AG09319 (cell line): ENCODE measurements around the gene TMCO1.
"Not testable (repeated sequence)": the region's sequence is repeated elsewhere in the genome, so short reads cannot be mapped to it uniquely, and the experiment has no call there.

Experiments used
- DNase-seq: peaks from one replicate; pipeline ENCODE4 v3.0.0-alpha.2; 2010; ENCODE audit warnings: low read depth; ENCODE audit errors: extremely low read depth
- TF ChIP-seq, protein P1 (sequence below): IDR thresholded peaks from 2 replicates; pipeline ENCODE4 v1.5.1; 2011; ENCODE audit warnings: low read depth, mild to moderate bottlenecking, inconsistent platforms, low read length, moderate library complexity

Gene TMCO1

DNA sequence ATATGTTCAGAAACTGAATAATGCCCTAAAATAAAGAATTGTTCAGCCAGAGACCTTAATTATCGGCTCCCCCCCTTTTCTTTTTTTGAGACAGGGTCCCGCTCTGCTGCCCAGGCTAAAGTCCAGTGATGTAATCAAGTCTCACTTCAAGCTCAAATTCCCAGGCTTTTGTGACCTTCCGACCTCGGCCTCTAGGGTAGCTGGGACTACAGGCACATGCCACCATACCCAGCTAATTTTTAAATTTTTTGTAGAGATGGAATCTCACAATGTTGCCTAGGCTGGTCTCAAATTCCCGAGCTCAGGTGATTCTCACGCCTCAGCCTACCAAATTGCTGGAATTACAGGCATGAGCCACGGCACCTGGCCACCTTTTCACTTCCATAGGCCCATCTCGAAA, 26.5 kb downstream of the TMCO1 start:
- DNase-seq: no peak

DNA sequence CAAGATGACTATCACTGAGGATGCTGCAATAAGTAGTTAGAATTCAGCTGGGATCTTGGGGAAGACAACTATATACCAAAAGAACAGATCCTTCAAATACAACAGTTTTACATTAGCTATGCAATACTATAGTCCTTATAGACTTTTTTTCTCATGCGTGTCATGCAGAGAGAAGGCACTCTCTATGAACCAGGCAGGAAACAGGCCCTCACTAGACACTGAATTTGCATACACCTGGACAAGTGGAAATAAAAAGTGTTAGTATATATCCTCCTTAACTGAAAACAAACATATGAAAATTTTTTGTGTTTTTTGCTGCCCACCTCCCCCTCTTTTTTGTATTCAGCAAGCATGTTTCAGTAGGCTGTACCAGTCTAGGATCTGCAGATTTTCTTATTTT, 29.9 kb downstream of the TMCO1 start:
- DNase-seq: no peak
- TF ChIP-seq, protein P1, sequence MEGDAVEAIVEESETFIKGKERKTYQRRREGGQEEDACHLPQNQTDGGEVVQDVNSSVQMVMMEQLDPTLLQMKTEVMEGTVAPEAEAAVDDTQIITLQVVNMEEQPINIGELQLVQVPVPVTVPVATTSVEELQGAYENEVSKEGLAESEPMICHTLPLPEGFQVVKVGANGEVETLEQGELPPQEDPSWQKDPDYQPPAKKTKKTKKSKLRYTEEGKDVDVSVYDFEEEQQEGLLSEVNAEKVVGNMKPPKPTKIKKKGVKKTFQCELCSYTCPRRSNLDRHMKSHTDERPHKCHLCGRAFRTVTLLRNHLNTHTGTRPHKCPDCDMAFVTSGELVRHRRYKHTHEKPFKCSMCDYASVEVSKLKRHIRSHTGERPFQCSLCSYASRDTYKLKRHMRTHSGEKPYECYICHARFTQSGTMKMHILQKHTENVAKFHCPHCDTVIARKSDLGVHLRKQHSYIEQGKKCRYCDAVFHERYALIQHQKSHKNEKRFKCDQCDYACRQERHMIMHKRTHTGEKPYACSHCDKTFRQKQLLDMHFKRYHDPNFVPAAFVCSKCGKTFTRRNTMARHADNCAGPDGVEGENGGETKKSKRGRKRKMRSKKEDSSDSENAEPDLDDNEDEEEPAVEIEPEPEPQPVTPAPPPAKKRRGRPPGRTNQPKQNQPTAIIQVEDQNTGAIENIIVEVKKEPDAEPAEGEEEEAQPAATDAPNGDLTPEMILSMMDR: no peak

More for the DNA sequence above, 26.5 kb downstream of the TMCO1 start:
- TF ChIP-seq, protein P1: no peak

DNA sequence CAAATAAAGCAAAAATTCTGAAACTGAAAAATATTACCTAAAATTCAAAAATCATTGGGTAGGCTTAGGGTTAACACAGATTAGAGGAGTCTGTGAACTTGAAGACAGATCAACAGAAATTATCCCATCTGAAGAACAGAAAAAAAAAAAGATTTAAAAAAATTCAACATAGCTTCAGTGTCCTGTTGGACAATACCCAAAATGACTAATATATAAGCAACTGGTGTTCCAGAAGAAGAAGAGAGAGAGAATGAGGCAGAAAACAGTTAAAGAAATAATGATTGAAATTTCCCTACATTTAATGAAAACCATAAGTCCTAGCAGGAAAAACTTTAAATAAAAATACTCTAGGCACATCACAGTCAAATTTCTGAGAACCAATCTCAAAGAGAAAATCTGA, 31.5 kb downstream of the TMCO1 start:
- TF ChIP-seq, protein P1: no peak
- no peak for DNase-seq

- TF ChIP-seq, protein P1: no peak
- no peak for DNase-seq
Measured at GRCh38 chr1:165734906-165735305, 33.8 kb downstream of the TMCO1 start.

DNA sequence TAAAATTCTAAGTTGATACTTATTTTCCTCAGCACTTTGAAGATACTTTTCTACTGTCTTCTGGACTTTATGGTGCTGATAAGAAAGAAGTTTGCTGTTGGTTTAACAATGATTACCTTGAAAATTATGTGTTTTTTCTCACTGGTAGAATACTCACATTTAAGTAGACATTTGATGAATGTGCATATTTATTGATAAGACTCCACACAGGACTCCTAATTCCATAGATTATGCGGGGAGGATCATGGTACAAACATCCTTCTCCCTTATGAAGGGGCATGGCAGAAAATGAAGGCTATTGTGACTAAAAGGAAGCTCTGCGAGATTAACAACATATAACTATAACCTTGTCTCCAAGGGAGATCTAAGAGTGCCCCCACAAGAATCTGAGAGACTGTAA, 41.8 kb downstream of the TMCO1 start:
- DNase-seq: no peak

GRCh38 chr1:165726169-165726568, 42.5 kb downstream of the TMCO1 start:
- DNase-seq: no peak
- TF ChIP-seq, protein P1: no peak

More for the DNA sequence above, 41.8 kb downstream of the TMCO1 start:
- TF ChIP-seq, protein P1: no peak

- TF ChIP-seq, protein P1: peak; percentile 91
- no peak for DNase-seq
Measured at GRCh38 chr1:165717918-165718515, 50.7 kb downstream of the TMCO1 start.

GRCh38 chr1:165716265-165717051, 52.2 kb downstream of the TMCO1 start:
- not testable (repeated sequence) for DNase-seq
